Measurements from ENCODE around the gene FAM114A1. TPM values are rescaled to one million over a fixed set of nuclear protein-coding genes. Genes with fewer than 3 reads are reported as not detected.

FAM114A1 gene
- total RNA-seq, 3 donors from 2014 or later, result 59.1 to 94.7 (median 62.5) TPM

- Histone ChIP-seq H3K36me3 (ENCODE audit: low read depth) (no peaks in the 10 kb centered on the region), H3K4me1 (ENCODE audit: low read depth) (peaks cover 21% of the 10 kb centered on the region), H3K4me3 (no peak overlapping the region), H3K9me3 (no peaks in the 10 kb centered on the region)
- peak; percentile 82 for ATAC-seq
- DNase-seq, result peak in 1 of 3 donors; percentile 52
- TF ChIP-seq CTCF (IDR thresholded peaks at IDR 0.05), result no peak
- intact Hi-C loops (cut with DNase I, micrococcal nuclease), result no loop called here
These were observed 5.0 kb downstream of the FAM114A1 start for GRCh38 chr4:38872620-38873019.

- ATAC-seq (peak; percentile 23), DNase-seq (no peak)
- Histone ChIP-seq H3K36me3 (ENCODE audit: low read depth) (no peaks in the 10 kb centered on the region), H3K4me1 (ENCODE audit: low read depth) (peaks cover 21% of the 10 kb centered on the region), H3K9me3 (no peaks in the 10 kb centered on the region), H3K4me3 (no peak overlapping the region)
- no peak for TF ChIP-seq CTCF (IDR thresholded peaks at IDR 0.05)
- intact Hi-C loops (cut with DNase I, micrococcal nuclease), result no loop called here
These were observed 5.8 kb downstream of the FAM114A1 start for GRCh38 chr4:38873290-38873944.

GRCh38 chr4:38876636-38877035 is 9.0 kb downstream of the FAM114A1 start:
- TF ChIP-seq CTCF (IDR thresholded peaks at IDR 0.05), result no peak
- no peaks in the 10 kb centered on the region for H3K9me3 ChIP-seq
- no peak overlapping the region for H3K4me3 ChIP-seq
- ATAC-seq, result no peak
- H3K36me3 ChIP-seq (ENCODE audit: low read depth), result no peaks in the 10 kb centered on the region
- intact Hi-C loops (cut with DNase I, micrococcal nuclease), result no loop called here
- H3K4me1 ChIP-seq (ENCODE audit: low read depth), result peaks cover 13% of the 10 kb centered on the region
- DNase-seq, result no peak

GRCh38 chr4:38884254-38884653 is 16.6 kb downstream of the FAM114A1 start:
- intact Hi-C loops (cut with DNase I, micrococcal nuclease), result no loop called here
- no peak for TF ChIP-seq CTCF (IDR thresholded peaks at IDR 0.05)
- H3K36me3 ChIP-seq (ENCODE audit: low read depth), result no peaks in the 10 kb centered on the region
- H3K4me3 ChIP-seq, result no peak overlapping the region
- DNase-seq (no peak), ATAC-seq (no peak)
- peaks cover under 1% of the 10 kb centered on the region for H3K4me1 ChIP-seq (ENCODE audit: low read depth)
- H3K9me3 ChIP-seq, result no peaks in the 10 kb centered on the region

- no peaks in the 10 kb centered on the region for H3K9me3 ChIP-seq
- ATAC-seq, result peak; percentile 41
- DNase-seq, result no peak
- no peak overlapping the region for H3K4me3 ChIP-seq
- H3K36me3 ChIP-seq (ENCODE audit: low read depth), result no peaks in the 10 kb centered on the region
- intact Hi-C loops (cut with DNase I, micrococcal nuclease), result no loop called here
- TF ChIP-seq CTCF (IDR thresholded peaks at IDR 0.05), result no peak
- H3K4me1 ChIP-seq (ENCODE audit: low read depth), result peaks cover 29% of the 10 kb centered on the region
These were observed 21.5 kb downstream of the FAM114A1 start for GRCh38 chr4:38889143-38889542.
